Activated CD8-positive, alpha-beta T cell treated with anti-CD3 and anti-CD28 coated beads, Interleukin-2, amount 10 ng/mL, durations not matched to agents 7 days and 5 days (primary cell): ENCODE results near the gene ICA1. TPM values are rescaled to one million over a fixed set of nuclear protein-coding genes. Genes with fewer than 3 reads are reported as not detected.
"Not testable (repeated sequence)": the region's sequence is repeated elsewhere in the genome, so short reads cannot be mapped to it uniquely, and the experiment has no call there.

ENCODE experiments used
- ATAC-seq: fragments of 150-1000 bp; cut with Tn5 transposase; one replicate; pipeline ENCODE4 v1.10.0; 2021; ENCODE audit warnings: moderate library complexity
- CTCF ChIA-PET: fragments of 350-600 bp; sonication (Branson Sonifier 250); formaldehyde crosslinking; loops from one replicate; lab custom pipeline; 2021; ENCODE audit warnings: antibody characterized with exemption; lab: Charles Lee
- POLR2A ChIA-PET: fragments of 350-600 bp; sonication (Branson Sonifier 250); formaldehyde crosslinking; loops from one replicate; lab custom pipeline; 2021; ENCODE audit warnings: antibody characterized with exemption; lab: Charles Lee
- DNase-seq: peaks from one replicate; pipeline ENCODE4 v3.0.0-alpha.2; 2020
- H3K27ac Mint-ChIP-seq: one replicate; pipeline ENCODE4 v1.8.0; 2021; ENCODE audit warnings: mild to moderate bottlenecking, mixed read lengths
- H3K27me3 Mint-ChIP-seq: one replicate; pipeline ENCODE4 v1.8.0; 2021; ENCODE audit warnings: low read depth, mixed read lengths
- H3K36me3 Mint-ChIP-seq: one replicate; pipeline ENCODE4 v1.8.0; 2021; ENCODE audit warnings: low read depth, mixed read lengths
- H3K4me1 Mint-ChIP-seq: one replicate; pipeline ENCODE4 v1.8.0; 2021; ENCODE audit warnings: low read depth, mixed read lengths
- H3K4me3 Mint-ChIP-seq: one replicate; pipeline ENCODE4 v1.8.0; 2021; ENCODE audit warnings: mild to moderate bottlenecking, mixed read lengths
- H3K9me3 Mint-ChIP-seq: one replicate; pipeline ENCODE4 v1.8.0; 2022; ENCODE audit warnings: mixed read lengths; ENCODE audit not compliant: insufficient read depth
- total RNA-seq, 2 experiments: library from RNA; stranded (reverse); gene quantifications; one replicate each; pipeline ENCODE4 v1.2.3, GENCODE V29; 2021

ICA1 gene
- total RNA-seq, 2 experiments from 2014 or later: 0.76 to 1.8 TPM

- no peak overlapping the region for H3K4me3 Mint-ChIP-seq
- H3K4me1 Mint-ChIP-seq: peaks cover 6% of the 10 kb centered on the region
- ChIA-PET POLR2A (no interaction called here), CTCF (interaction anchor here (1.6 kb wide), 1 partner anchor 36 kb away, joined by 3 read pairs; no protein-coding TSS in a partner anchor)
- H3K9me3 Mint-ChIP-seq: no peaks in the 10 kb centered on the region
- H3K27ac Mint-ChIP-seq: no peak overlapping the region
- DNase-seq: no peak
- ATAC-seq: no peak
- no peaks in the 10 kb centered on the region for H3K36me3 Mint-ChIP-seq
- peaks cover 44% of the 10 kb centered on the region for H3K27me3 Mint-ChIP-seq
Measured at GRCh38 chr7:8259586-8260222, 2.3 kb downstream of the ICA1 start.

GRCh38 chr7:8258734-8259133, 3.2 kb downstream of the ICA1 start:
- ChIA-PET CTCF (no interaction called here), POLR2A (no interaction called here)
- Mint-ChIP-seq H3K27ac (no peak overlapping the region), H3K4me3 (no peak overlapping the region), H3K36me3 (no peaks in the 10 kb centered on the region), H3K4me1 (peaks cover 6% of the 10 kb centered on the region), H3K9me3 (no peaks in the 10 kb centered on the region), H3K27me3 (peaks cover 41% of the 10 kb centered on the region)
- ATAC-seq: no peak
- DNase-seq: no peak

- ATAC-seq (no peak), DNase-seq (no peak)
- Mint-ChIP-seq H3K27me3 (peaks cover 38% of the 10 kb centered on the region), H3K9me3 (no peaks in the 10 kb centered on the region), H3K27ac (no peak overlapping the region), H3K4me3 (no peak overlapping the region), H3K36me3 (no peaks in the 10 kb centered on the region), H3K4me1 (peaks cover 6% of the 10 kb centered on the region)
- CTCF ChIA-PET: no interaction called here
- POLR2A ChIA-PET: no interaction called here
Measured at GRCh38 chr7:8258166-8258565, 3.8 kb downstream of the ICA1 start.

- Mint-ChIP-seq H3K27ac (no peak overlapping the region), H3K4me1 (peaks cover 1% of the 10 kb centered on the region), H3K4me3 (no peak overlapping the region), H3K36me3 (no peaks in the 10 kb centered on the region), H3K9me3 (no peaks in the 10 kb centered on the region), H3K27me3 (peaks cover 26% of the 10 kb centered on the region)
- ATAC-seq: no peak
- ChIA-PET CTCF (no interaction called here), POLR2A (no interaction called here)
- no peak for DNase-seq
Measured at GRCh38 chr7:8255680-8256655, 6.0 kb downstream of the ICA1 start.

GRCh38 chr7:8254667-8255066, 7.3 kb downstream of the ICA1 start:
- Mint-ChIP-seq H3K4me3 (no peak overlapping the region), H3K4me1 (no peaks in the 10 kb centered on the region)

GRCh38 chr7:8254215-8254614, 7.8 kb downstream of the ICA1 start:
- no peaks in the 10 kb centered on the region for H3K9me3 Mint-ChIP-seq
- H3K4me1 Mint-ChIP-seq: no peaks in the 10 kb centered on the region
- H3K36me3 Mint-ChIP-seq: no peaks in the 10 kb centered on the region
- DNase-seq (no peak), ATAC-seq (no peak)
- no peak overlapping the region for H3K4me3 Mint-ChIP-seq
- peaks cover 18% of the 10 kb centered on the region for H3K27me3 Mint-ChIP-seq
- CTCF ChIA-PET: no interaction called here
- POLR2A ChIA-PET: no interaction called here
- H3K27ac Mint-ChIP-seq: no peak overlapping the region

More at GRCh38 chr7:8254667-8255066, 7.3 kb downstream of the ICA1 start:
- Mint-ChIP-seq H3K27ac (no peak overlapping the region), H3K9me3 (no peaks in the 10 kb centered on the region), H3K36me3 (no peaks in the 10 kb centered on the region), H3K27me3 (peaks cover 20% of the 10 kb centered on the region)
- ATAC-seq (no peak), DNase-seq (no peak)
- ChIA-PET CTCF (no interaction called here), POLR2A (no interaction called here)

GRCh38 chr7:8251195-8251594, 10.8 kb downstream of the ICA1 start:
- no peak for DNase-seq
- Mint-ChIP-seq H3K27me3 (peaks cover 15% of the 10 kb centered on the region), H3K4me1 (peaks cover 4% of the 10 kb centered on the region), H3K9me3 (no peaks in the 10 kb centered on the region), H3K4me3 (no peak overlapping the region), H3K36me3 (no peaks in the 10 kb centered on the region), H3K27ac (no peak overlapping the region)
- ChIA-PET CTCF (no interaction called here), POLR2A (no interaction called here)
- ATAC-seq: no peak

- Mint-ChIP-seq H3K9me3 (no peaks in the 10 kb centered on the region), H3K4me1 (peaks cover 4% of the 10 kb centered on the region), H3K4me3 (no peak overlapping the region), H3K27ac (no peak overlapping the region), H3K27me3 (peaks cover 15% of the 10 kb centered on the region), H3K36me3 (no peaks in the 10 kb centered on the region)
- ChIA-PET POLR2A (no interaction called here), CTCF (no interaction called here)
- no peak for DNase-seq
- ATAC-seq: no peak
Measured at GRCh38 chr7:8250547-8250946, 11.4 kb downstream of the ICA1 start.

- ChIA-PET POLR2A (no interaction called here), CTCF (no interaction called here)
- no peak overlapping the region for H3K4me3 Mint-ChIP-seq
- H3K9me3 Mint-ChIP-seq: no peaks in the 10 kb centered on the region
- no peak for DNase-seq
- no peak for ATAC-seq
- H3K27ac Mint-ChIP-seq: no peak overlapping the region
- peaks cover 12% of the 10 kb centered on the region for H3K27me3 Mint-ChIP-seq
- H3K4me1 Mint-ChIP-seq: peaks cover 4% of the 10 kb centered on the region
- no peaks in the 10 kb centered on the region for H3K36me3 Mint-ChIP-seq
Measured at GRCh38 chr7:8249121-8249520, 12.8 kb downstream of the ICA1 start.

GRCh38 chr7:8246020-8246419, 15.9 kb downstream of the ICA1 start:
- POLR2A ChIA-PET: no interaction called here
- CTCF ChIA-PET: no interaction called here

GRCh38 chr7:8245032-8245431, 16.9 kb downstream of the ICA1 start:
- CTCF ChIA-PET, H3K4me1 Mint-ChIP-seq, ATAC-seq: not testable (repeated sequence)

More at GRCh38 chr7:8246020-8246419, 15.9 kb downstream of the ICA1 start:
- no peak for ATAC-seq
- no peak overlapping the region for H3K4me3 Mint-ChIP-seq
- no peaks in the 10 kb centered on the region for H3K36me3 Mint-ChIP-seq
- H3K27me3 Mint-ChIP-seq: peaks cover 18% of the 10 kb centered on the region
- peaks cover 4% of the 10 kb centered on the region for H3K4me1 Mint-ChIP-seq
- no peak for DNase-seq
- H3K27ac Mint-ChIP-seq: no peak overlapping the region
- H3K9me3 Mint-ChIP-seq: peaks cover 10% of the 10 kb centered on the region

GRCh38 chr7:8243059-8243458, 18.9 kb downstream of the ICA1 start:
- H3K4me1 Mint-ChIP-seq, H3K36me3 Mint-ChIP-seq, DNase-seq, CTCF ChIA-PET, ATAC-seq, POLR2A ChIA-PET, H3K27ac Mint-ChIP-seq, H3K4me3 Mint-ChIP-seq: not testable (repeated sequence)
- Mint-ChIP-seq H3K9me3 (peaks cover 10% of the 10 kb centered on the region), H3K27me3 (peaks cover 20% of the 10 kb centered on the region)

More at GRCh38 chr7:8245032-8245431, 16.9 kb downstream of the ICA1 start:
- DNase-seq, H3K27ac Mint-ChIP-seq, H3K4me3 Mint-ChIP-seq, H3K36me3 Mint-ChIP-seq, POLR2A ChIA-PET: not testable (repeated sequence)
- H3K27me3 Mint-ChIP-seq: peaks cover 16% of the 10 kb centered on the region
- H3K9me3 Mint-ChIP-seq: peaks cover 10% of the 10 kb centered on the region
